SIG-M5 treated with dmso at 0.1 percent for 504 hours (cell line): ENCODE data around the gene GCHFR.

Source experiments
- DNase-seq: peaks from one replicate; lab custom pipeline; 2025; ENCODE audit not compliant: unreplicated experiment; lab: John Stamatoyannopoulos, UW

The GCHFR gene

DNA sequence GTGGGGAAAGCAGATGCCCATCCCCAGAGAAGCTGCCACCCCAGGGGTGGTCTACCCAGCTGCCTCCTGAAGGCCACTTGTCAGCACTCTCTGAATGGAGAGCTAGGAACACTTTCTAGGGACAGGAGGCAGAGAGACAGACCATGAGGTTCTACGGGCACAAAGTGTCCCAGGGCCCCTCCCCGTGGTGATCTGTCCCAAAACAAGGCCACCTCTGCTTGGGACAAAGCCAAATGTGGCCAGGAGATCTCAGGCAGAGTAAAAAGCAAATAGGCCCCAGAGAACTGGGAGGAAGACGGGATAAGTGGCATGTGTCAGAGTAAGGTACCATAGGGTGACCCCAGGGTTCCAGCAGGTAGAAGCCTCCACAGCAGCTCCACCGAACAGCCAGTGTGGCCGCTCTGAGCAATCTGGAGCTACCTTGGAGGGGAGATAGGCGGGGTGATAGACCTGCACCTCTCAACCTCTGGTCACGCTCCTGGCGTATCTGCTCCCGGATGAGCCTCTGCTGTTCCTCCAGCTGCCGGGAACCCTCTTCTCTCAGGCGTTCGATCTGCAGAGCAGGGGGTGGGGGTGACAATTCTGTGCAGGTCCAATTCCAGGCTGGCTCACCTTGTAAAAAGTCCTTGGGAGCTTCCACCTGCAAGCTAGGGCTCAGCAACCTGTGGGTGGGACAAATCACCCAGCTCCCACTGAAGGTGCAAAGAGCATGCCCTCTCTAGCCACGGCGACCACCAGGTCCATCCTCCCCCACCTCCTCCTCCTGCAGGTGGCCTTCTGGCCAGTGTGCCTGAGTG, 12.1 kb downstream of the GCHFR start:
- no peak for DNase-seq

DNA sequence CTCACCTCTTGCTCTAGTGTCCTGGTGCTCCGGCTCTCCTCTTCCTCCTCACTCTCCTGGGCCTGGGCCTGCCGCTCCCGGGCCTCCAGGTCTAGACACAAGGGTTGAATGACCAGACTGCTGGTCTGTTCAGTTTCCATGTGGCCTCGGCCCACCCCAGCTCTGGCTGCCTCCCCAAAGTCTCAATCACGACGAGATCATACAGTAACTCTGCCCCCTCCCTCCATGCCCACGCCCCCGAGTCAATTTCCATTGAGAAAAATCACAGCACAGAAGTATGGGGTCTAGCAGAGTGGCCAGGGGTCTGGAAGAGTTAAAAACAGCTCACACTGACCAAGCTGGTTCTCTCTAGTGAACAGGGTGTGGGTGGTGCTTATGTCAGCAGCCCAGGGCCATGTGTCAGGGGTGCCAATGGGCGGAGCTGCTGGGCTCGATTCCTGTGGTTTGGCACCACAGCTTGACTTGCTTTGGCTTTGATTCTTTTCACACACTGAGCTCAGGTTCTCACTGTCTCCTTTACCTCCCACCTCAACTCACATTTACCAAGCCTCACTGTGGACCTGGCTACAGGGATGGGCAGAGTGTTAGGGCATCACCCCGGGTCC, 12.8 kb downstream of the GCHFR start:
- peak; percentile 19 for DNase-seq

DNA sequence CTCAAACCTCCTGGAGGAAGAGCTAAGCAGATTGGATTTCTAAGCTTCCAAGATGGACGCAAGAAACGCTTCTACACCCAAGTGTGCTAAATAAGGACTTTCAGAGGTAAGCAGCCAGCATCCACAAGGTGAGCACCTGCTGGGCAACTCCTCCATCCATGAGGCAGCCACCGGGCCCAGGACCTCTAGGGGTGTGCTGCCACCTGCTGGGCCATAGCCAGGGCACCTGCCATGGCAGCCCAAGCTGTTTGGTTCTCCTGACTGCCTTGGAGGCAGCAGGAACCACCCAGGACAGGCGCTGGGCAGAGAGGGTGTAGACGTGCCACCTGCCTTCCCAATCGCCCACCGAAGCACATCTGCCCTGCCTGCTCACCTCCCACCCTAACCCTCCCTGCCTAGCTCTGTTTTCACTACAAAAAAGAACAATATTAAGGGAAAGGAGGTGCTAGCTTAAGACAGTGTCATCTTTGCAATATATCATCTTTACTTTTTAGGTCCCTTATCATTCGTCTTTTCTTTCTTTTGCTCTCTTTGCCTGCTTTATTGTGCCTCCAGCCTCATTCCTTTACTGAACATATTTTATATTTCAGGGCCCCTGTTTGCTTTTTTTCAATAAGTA, 18.9 kb downstream of the GCHFR start:
- peak; percentile 54 for DNase-seq

DNA sequence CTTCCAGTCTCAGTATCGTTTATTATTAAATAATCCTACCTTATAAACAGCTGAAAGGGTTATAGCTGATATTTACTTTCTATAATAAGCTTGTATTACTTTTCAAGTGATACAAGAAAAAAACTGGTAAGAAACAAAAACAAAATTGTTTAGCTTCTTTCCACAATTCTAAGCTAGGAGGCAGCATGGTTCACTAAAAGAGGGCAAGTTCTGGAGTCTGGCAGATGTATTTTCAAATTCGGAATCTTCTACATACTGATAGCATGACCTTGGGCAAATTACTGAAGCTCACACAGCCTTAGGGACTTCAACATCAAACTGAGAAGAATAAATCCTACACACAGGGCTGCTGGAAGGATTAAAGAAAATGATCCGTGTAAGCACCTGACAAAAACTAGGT, 21.3 kb downstream of the GCHFR start:
- no peak for DNase-seq

DNA sequence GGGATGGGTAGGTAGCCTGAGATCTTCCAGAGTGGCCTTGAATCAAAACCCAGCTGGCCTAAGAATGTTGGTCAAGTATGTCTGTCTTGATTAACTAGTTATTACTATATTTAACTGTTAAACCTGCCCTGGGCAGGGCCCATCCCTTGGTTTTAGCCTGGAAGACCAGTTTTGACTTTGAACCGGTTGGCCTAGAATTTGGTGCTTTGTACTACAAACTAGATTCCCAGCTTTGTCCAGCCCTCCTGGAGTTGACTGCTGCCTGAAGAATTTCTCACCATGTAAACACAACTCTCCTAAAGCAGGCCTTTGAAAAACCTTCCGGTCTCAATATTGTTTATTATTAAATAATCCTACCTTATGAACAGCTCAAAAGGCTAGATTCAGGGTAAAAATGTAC, 21.9 kb downstream of the GCHFR start:
- DNase-seq, result peak; percentile 41

DNA sequence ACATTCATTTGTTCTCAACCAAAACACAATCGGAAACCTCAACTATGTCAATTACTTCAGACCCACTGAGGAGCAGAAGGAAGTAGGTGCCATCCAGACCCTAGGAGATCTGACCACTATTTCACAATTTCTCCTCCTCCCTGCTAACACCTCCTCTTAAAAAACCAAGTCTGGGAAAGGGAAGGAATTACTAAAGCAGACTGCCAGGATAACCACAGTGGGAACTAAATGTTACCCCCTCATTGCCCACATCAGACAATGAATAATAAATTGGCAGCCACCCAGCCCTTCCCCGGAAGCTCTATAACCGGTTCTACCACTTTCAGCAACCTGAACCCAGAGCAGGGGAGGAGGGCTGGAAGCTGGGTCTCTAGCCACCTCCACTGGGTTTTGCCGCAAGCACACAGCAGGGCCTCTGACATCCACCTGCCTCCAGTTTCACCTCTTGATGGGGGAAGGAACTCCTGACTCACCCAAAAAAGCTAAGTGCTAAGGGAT, 23.5 kb downstream of the GCHFR start:
- peak; percentile 67 for DNase-seq

DNA sequence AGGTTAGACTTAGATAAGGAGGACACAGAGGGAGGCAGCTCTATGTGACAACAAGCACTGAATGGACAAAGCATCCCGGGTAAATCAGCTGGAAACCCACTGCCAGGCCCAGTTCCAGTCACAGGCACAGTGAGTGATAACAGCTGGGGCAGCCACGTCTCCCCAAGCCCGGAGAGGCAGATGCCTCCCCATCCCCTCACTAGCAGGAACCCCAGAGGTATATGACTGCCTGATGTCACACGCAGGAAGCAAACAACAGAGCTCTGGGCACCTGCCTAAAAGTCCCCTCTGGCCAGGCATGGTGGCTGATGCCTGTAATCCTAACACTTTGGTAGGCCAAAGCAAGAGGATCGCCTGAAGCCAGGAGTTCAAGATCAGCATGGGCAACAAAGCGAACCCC, 24.1 kb downstream of the GCHFR start:
- DNase-seq, result no peak

DNA sequence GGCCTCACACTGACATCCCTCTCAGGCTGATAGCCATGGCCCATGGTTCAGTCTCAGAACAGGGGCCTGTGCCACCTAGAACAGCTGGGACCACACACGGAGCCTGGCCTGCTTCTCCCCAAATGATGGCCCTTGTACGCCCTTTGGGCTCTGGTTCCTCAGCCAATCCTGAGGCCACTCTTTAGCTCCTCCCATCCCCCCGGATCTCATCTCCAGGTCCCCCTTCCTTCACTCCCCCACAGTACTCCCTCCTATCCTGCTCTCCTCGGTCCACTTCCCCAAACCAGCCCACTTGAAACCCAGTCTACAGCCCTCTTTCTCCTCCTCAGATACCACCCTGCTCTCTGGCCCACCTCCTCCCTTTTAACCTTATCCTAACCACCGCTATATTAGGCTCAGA, 25.3 kb downstream of the GCHFR start:
- DNase-seq, result no peak

DNA sequence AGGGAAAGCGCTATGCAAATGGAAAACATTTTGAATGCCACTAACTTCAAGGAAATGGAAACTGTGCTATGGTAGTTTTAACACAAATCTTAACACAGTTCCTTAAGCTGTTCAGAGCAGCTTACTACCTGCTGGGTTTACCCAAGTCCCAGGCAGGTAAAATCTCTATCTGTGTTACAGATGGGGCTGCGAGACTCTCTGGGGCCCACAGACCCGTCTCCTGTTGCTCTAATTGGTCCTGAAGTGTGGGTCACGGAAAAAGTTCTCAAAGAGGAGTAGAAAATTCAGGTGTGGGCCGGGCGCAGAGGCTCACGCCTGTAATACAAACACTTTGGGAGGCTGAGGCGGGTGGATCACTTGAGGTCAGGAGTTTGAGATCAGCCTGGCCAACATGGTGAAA, 26.1 kb downstream of the GCHFR start:
- no peak for DNase-seq

DNA sequence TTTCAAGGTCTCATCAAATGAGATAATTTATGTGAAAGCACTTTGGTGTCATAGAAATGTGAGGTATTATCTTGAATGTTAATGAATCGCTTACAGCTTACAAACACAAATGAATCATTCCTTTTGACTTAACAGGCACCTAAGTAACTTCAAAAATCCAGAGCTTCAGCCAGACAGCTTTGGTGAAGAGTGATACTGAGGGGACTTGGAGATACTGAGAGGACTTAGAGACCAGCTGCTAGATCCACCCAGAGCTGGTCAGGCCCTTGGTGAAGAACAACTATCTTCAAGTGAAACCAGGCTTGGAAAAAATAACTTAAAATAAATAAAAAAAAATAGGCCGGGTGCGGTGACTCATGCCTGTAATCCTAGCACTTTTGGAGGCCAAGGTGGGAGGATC, 26.9 kb downstream of the GCHFR start:
- DNase-seq, result no peak

DNA sequence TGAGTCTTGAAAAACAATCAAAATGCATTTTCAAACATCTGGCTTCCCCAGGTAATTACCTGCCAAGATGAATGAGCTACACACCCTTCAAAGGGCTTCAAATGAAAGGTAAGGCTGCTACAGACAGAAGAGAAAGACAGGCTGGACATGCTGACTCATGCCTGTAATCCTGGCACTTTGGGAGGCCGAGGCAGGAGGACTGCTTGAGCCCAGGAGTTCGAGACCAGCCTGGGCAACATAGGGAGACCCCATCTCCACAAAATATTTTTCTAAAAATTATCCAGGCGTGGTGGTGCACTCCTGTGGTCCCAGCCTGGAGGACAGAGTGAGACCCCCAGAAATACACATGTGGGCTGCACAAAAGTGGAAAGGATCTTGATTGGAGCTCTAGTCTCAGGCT, 28.5 kb downstream of the GCHFR start:
- DNase-seq, result no peak

DNA sequence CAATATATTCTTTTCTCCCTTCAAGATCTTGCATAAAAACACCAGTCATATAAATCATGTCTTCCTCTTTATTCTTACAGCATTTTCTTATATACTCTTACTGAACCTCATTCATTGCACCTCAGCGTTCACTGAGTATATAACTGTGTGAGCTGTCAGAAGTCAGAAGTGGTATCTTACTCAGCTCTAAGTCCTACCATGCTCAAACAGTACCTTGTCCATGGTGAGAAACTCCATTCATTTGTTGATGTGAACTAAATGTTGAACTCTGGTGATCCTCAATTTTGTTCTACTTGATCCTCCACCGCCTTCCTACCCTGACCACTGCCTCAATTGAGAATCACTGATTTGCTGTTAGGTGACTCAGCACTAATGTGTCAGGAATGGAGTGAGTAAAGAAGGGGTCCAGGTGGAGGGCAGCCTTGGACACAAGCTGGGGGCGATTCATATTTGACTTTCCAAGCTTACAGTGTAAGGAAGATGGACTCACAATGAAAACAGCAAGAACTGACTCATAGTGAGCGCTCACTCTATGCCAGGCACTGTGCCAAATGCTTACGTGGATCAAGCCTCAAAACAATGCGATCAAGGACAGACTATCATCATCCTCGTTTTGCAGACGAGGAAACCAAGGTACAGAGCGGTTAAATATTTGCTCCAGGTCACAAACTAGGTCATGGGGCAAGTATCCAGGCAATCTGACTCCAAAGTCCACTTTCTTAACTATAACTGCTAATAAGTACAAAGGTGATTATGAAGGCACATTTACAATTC, 29.5 kb downstream of the GCHFR start:
- no peak for DNase-seq

DNA sequence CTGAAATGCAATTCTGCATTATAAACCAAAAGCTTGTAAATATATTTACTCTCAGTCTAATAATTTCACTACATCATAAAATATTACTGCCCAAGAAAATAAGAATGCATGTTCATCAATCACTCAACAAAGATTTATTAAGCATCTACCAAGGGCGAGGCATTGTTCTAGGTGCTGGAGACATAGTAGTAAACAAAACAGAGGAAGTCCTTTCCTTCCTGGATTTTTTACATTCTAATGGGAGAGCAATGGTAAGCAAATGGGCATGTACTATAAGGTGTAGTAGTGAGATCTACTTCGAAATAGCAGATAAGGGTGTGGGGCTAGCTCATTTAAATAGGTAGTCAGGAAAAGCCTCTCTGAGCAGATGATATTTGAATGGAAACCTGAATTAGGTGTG, 32.2 kb downstream of the GCHFR start:
- DNase-seq, result no peak

DNA sequence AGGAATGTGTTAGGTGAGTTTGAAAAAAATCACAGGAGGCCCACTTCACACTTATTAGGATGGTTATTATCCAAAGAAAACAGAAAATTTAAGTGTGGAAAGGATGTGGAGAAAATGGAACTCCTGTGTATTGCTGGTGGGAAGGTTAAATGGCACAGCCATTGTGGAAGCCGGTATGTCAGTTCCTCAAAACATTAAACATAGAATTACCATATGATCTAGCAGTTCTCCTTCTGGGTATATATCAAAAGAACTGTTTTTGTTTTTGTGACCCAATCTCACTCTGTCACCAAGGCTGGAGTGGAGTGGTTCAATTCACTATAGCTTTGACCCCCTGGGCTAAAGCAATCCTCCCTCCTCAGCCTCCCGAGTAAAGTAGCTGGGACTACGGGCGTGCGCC, 32.6 kb downstream of the GCHFR start:
- no peak for DNase-seq

DNA sequence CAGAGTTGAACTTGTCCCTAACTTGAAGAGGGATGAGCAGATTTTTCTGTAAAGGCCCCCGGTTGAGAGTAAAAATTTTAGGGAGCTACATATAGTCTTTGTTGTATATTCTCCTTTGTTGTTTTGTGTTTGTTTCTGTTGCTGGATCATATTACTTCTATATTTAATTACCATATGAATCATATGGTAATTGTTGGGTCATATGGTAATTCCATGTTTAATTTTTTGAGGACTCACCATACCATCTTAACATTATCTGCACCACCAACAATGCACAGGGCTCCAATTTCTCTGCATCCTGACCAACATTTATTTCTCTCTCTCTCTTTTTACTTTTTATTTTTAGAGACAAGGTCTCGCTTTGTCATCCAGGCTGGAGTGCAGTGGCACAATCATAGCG, 35.7 kb downstream of the GCHFR start:
- DNase-seq, result no peak

DNA sequence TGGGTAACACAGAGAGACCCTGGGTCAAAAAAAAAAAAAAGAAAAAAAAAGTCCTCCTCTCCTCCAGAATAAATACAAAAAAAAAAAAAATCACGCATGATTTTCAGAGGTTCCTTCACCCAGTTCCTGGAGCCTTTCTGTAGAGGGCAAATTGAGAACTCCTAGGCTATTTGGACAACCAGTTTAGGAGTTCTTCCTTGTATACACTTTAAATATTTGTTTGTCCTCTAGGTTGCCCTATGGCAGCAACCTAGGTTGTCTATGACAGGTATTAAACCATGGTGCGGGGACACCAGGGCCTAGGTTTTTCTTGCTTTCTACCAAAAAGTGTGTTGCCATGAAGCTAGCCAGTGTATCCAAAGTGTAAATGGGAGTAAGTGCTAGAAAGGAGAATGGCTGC, 39.2 kb downstream of the GCHFR start:
- DNase-seq, result no peak

DNA sequence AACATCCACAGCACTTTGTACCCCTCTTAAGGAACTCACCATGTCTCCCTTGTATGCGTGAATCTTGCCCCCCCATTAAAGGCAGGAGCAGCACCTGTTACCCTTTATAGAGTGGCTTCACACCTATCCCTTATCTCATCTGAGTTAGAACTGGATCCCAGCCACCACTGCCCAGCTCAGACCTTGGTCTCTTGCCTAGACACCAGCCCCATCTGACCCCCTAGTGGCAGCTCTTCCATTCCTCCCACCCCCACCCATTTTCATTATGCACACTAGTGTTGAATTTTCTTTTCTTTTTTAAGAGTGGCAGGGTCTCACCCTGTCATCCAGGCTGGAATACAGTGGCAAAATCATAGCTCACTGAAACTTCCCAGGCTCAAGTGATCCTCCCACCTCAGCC, 39.8 kb downstream of the GCHFR start:
- no peak for DNase-seq

DNA sequence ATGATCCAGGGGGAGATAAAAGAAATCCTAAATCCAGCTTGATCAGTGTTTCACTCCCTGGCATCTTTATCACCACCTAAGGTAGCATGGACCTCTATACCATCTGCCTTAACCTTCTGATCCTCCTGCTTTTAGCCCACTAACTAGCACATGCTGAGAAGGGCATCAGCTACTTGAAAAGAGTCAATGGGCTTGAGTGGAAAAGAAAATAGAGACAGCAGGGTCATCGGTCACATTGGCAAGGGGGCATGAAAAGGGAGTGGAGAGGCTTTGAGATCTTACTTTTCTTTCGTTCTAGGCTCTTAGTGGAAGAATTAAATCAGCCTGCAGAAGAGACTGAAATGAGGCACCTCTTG, 42.8 kb downstream of the GCHFR start:
- DNase-seq, result no peak

DNA sequence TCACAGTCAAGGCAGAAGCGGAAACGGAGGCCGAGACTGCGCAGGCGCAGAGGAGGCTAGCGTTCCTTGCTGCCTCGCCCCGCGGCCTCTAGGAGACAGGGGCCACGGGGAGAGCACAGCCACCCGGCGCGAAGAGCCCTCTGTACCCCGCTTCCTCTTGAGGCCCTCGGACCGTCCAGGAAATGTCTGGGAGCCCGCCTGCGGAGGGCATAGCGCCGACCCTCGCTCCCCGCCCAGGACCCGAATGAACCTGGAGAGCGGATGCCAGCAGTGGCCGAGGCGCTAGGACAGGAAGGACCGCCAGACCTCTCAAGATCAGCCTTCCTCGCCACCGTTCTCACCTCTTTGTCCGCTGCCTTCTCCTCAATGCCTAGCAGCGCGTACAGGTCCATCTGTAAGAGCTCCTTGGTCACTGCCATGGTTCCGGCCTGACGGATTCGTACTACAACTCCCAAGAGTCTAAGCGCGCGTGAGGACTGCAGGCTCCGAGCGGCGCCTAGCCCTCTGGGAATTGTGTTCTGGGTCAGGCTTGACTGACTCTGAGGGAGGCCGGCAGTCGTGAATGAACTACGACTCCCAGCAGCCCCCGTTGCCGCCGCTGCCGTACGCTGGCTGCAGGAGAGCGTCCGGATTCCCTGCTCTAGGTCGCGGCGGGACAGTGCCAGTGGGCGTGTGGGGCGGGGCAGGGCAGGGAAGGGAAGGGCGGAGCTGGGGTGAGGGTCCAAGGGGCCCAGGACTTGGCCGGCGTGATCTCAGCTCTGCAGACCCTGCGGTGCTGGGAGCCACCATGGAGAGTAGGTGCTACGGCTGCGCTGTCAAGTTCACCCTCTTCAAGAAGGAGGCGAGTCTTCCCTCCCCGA, 43.4 kb downstream of the GCHFR start, which contains the start of the genes DNAJC17 and ZFYVE19:
Gene DNAJC17 (minus strand): TSS at position 446 of the 860 bp plus-strand sequence. CDS start 27 bp downstream, at position 419.
Gene ZFYVE19 (plus strand): TSS at position 62 of the 860 bp plus-strand sequence. CDS start 501 bp downstream, at position 563.
- peak; percentile 98 for DNase-seq

DNA sequence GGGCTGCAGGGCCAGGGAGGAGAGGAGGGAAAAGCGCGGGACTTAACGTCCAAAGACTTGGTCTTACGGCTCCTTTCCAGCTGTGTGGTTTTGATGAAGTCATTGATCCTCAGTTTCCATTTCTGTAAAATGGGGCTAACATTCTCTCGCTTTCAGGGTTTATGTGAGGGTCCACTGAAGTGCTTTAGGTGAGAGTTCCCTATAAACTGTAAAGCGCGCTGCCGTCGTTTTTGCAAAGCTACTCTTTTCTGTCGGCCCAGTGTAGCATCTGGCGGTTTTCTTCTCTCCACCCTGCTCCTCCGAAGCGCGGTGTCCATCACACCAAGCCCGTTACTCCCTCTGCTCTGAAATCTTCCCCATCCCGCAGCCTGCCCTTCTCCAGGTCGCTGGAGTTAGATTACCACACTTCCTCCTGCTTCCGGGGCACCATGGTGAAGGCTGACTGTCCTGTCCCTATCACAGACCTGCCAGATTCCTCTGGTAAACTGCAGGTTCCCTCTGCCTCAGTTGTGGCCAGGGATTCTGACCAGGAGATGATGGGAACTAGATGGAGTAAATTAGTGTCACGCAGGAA, 44.1 kb downstream of the GCHFR start:
- DNase-seq, result no peak
